B cell (primary cell): ENCODE measurements around the gene BEAN1.
"Not testable (repeated sequence)": the region's sequence is repeated elsewhere in the genome, so short reads cannot be mapped to it uniquely, and the experiment has no call there.

ENCODE experiments used
- EZH2 ChIP-seq: IDR thresholded peaks from 2 replicates; pipeline ENCODE4 v1.6.1; 2012; ENCODE audit warnings: borderline replicate concordance, low read depth, mild to moderate bottlenecking, moderate library complexity, low read length; ENCODE audit not compliant: insufficient read depth, poor library complexity, severe bottlenecking
- TF ChIP-seq, protein P1 (sequence below): fragments of 200-600 bp; IDR thresholded peaks from one replicate; pipeline ENCODE4 v1.8.0; 2022; ENCODE audit warnings: antibody characterized with exemption, mild to moderate bottlenecking

DNA sequence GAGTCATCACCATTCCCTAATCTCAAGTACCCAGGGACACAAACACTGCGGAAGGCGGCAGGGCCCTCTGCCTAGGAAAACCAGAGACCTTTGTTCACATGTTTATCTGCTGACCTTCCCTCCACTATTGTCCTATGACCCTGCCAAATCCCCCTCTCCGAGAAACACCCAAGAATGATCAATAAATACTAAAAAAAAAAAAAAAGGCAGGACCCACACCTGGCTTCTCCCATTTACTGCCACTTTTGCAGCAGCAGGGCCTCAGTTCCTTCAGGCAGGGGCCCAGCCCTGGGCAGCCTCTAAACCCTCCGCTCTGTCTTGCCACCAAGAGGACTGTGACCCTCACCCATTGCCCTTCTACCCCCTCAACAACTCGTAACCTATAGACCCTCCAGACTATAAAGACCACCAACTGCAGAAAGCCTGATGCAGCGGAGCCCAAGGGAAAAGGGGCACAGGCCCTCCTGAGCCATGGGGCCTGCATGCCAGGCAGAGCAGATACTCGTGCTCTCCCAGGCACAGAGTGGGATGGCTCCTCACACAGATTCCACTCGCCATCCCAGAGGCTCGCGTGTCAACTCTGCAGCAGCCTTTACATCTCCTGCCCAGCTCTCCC, 88.0 kb downstream of the BEAN1 start:
- TF ChIP-seq EZH2 = not testable (repeated sequence)
- TF ChIP-seq, protein P1, sequence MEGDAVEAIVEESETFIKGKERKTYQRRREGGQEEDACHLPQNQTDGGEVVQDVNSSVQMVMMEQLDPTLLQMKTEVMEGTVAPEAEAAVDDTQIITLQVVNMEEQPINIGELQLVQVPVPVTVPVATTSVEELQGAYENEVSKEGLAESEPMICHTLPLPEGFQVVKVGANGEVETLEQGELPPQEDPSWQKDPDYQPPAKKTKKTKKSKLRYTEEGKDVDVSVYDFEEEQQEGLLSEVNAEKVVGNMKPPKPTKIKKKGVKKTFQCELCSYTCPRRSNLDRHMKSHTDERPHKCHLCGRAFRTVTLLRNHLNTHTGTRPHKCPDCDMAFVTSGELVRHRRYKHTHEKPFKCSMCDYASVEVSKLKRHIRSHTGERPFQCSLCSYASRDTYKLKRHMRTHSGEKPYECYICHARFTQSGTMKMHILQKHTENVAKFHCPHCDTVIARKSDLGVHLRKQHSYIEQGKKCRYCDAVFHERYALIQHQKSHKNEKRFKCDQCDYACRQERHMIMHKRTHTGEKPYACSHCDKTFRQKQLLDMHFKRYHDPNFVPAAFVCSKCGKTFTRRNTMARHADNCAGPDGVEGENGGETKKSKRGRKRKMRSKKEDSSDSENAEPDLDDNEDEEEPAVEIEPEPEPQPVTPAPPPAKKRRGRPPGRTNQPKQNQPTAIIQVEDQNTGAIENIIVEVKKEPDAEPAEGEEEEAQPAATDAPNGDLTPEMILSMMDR = not testable (repeated sequence)
